Measurements from ENCODE around the gene FAM170B.
A peak's percentile ranks its signal among the peaks of the same experiment; 100 is the strongest.

The FAM170B gene

GRCh38 chr10:49104323-49104722 lies 29.5 kb downstream of the FAM170B start:
- intact Hi-C loops (cut with DNase I; ENCODE audit: low total_unique reads): no loop called here
- H3K36me3 ChIP-seq: no peaks in the 10 kb centered on the region
- no peaks in the 10 kb centered on the region for H3K27me3 ChIP-seq
- H3K4me3 ChIP-seq: no peak overlapping the region
- DNase-seq: peak in 1 of 2 donors; percentile 85
- no peaks in the 10 kb centered on the region for H3K9me3 ChIP-seq
- peak overlapping the region; percentile 67 to 78 for H3K27ac ChIP-seq
- TF ChIP-seq, protein P1, sequence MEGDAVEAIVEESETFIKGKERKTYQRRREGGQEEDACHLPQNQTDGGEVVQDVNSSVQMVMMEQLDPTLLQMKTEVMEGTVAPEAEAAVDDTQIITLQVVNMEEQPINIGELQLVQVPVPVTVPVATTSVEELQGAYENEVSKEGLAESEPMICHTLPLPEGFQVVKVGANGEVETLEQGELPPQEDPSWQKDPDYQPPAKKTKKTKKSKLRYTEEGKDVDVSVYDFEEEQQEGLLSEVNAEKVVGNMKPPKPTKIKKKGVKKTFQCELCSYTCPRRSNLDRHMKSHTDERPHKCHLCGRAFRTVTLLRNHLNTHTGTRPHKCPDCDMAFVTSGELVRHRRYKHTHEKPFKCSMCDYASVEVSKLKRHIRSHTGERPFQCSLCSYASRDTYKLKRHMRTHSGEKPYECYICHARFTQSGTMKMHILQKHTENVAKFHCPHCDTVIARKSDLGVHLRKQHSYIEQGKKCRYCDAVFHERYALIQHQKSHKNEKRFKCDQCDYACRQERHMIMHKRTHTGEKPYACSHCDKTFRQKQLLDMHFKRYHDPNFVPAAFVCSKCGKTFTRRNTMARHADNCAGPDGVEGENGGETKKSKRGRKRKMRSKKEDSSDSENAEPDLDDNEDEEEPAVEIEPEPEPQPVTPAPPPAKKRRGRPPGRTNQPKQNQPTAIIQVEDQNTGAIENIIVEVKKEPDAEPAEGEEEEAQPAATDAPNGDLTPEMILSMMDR (IDR thresholded peaks at IDR 0.05): peak; percentile 21 to 24
- H3K4me1 ChIP-seq: peaks cover 5 to 59% (median 49%) of the 10 kb centered on the region in 4 donors

DNA sequence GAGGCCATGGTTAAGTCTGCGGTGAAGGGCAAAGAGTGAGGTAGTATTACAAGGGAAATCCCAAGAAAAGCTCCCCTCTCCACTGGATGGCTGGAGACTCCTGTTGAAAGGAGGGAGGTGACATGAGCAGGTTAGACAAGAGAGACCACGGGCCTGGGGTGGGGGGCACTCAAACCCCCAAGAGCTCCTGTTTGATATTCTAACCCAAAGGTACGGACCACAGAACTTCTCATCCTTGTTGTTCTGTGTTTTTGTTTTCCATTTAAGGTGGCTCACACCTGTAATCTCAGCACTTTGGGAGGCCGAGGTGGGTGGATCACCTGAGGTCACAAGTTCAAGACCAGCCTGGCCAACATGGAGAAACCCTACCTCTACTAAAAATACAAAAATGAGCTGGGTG lies 30.1 kb downstream of the FAM170B start:
- H3K27me3 ChIP-seq: no peaks in the 10 kb centered on the region
- H3K36me3 ChIP-seq: no peaks in the 10 kb centered on the region
- DNase-seq: no peak
- peaks cover 5 to 53% (median 44%) of the 10 kb centered on the region in 4 donors for H3K4me1 ChIP-seq
- H3K4me3 ChIP-seq: no peak overlapping the region
- TF ChIP-seq, protein P1 (IDR thresholded peaks at IDR 0.05): no peak
- intact Hi-C loops (cut with DNase I; ENCODE audit: low total_unique reads): no loop called here
- peak overlapping the region; percentile 32 to 78 for H3K27ac ChIP-seq
- no peaks in the 10 kb centered on the region for H3K9me3 ChIP-seq

DNA sequence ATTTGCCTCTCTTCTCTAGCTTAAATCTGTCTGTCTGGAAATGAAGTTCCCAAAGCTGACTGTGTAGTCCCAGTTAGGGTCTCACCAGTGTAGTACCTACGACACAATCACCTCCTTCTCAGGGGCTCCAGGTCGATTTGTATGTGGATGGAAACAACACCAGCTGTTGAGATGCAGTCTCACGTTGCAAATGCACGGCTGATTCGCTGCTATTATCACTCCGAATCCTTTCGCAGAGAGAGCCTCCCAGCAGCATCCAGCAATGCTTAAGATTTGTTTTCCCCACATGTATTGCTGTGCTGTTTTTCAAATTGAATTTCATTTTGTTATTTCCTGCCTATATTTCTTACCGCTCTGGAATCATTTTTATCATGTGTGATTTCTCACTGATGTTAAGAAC lies 34.8 kb downstream of the FAM170B start:
- TF ChIP-seq, protein P1 (IDR thresholded peaks at IDR 0.05): no peak
- intact Hi-C loops (cut with DNase I; ENCODE audit: low total_unique reads): loop anchor here (5.0 kb wide), 1 partner anchor 1228 kb away; no protein-coding TSS in a partner anchor
- Histone ChIP-seq H3K4me1 (peaks cover 0 to 36% (median 10%) of the 10 kb centered on the region in 4 donors), H3K27ac (no peak overlapping the region), H3K9me3 (no peaks in the 10 kb centered on the region), H3K4me3 (no peak overlapping the region), H3K36me3 (no peaks in the 10 kb centered on the region), H3K27me3 (no peaks in the 10 kb centered on the region)
- no peak for DNase-seq

GRCh38 chr10:49096890-49097445 lies 36.9 kb downstream of the FAM170B start:
- Histone ChIP-seq H3K27me3 (no peaks in the 10 kb centered on the region), H3K4me1 (peaks cover 0 to 31% (median 9%) of the 10 kb centered on the region in 4 donors), H3K27ac (peak overlapping the region in 1 of 2 donors; percentile 51), H3K36me3 (no peaks in the 10 kb centered on the region), H3K9me3 (no peaks in the 10 kb centered on the region), H3K4me3 (no peak overlapping the region)
- DNase-seq: no peak
- intact Hi-C loops (cut with DNase I; ENCODE audit: low total_unique reads): loop anchor here (5.0 kb wide), 1 partner anchor 1230 kb away; no protein-coding TSS in a partner anchor
- TF ChIP-seq, protein P1 (IDR thresholded peaks at IDR 0.05): no peak

GRCh38 chr10:49094646-49095045 lies 39.2 kb downstream of the FAM170B start:
- Histone ChIP-seq H3K36me3 (no peaks in the 10 kb centered on the region), H3K9me3 (no peaks in the 10 kb centered on the region), H3K4me1 (peaks cover 0 to 43% (median 19%) of the 10 kb centered on the region in 4 donors), H3K27ac (peak overlapping the region; percentile 17 to 51), H3K4me3 (no peak overlapping the region), H3K27me3 (no peaks in the 10 kb centered on the region)
- DNase-seq: no peak
- intact Hi-C loops (cut with DNase I; ENCODE audit: low total_unique reads): loop anchor here (5.0 kb wide), 1 partner anchor 1233 kb away; no protein-coding TSS in a partner anchor
- TF ChIP-seq, protein P1 (IDR thresholded peaks at IDR 0.05): no peak
